GM12878 (cell line): ENCODE data around the gene AGRN. TPM values are rescaled to one million over a fixed set of nuclear protein-coding genes. Genes with fewer than 3 reads are reported as not detected.

Experiments
- KDM1A ChIP-seq: fragments of 200-600 bp; sonication (generic); IDR thresholded peaks from 2 replicates; pipeline ENCODE4 v1.6.1; 2016; ENCODE audit warnings: borderline replicate concordance
- PRDM15 ChIP-seq: fragments of 450-650 bp; formaldehyde crosslinking; IDR thresholded peaks from 2 replicates; pipeline ENCODE4 v1.4.0; 2020; ENCODE audit warnings: mild to moderate bottlenecking, moderate library complexity
- ZNF687 ChIP-seq: fragments of 450-650 bp; IDR thresholded peaks from 2 replicates; pipeline ENCODE4 v1.6.1; 2017; ENCODE audit warnings: mild to moderate bottlenecking, moderate library complexity
- polyA plus RNA-seq, 11 experiments: library from polyadenylated mRNA; depleted of rRNA in 4 of 11; unstranded in 6 of 11; stranded (reverse) in 5 of 11; fragments of >200 nt; fragmentation: Nextera tagmentation in 4 of 11; fragmentation: Illumina TruSeq in 1 of 11; extraction: Ambion mirVana in 4 of 11; extraction: Trizol in 1 of 11; gene quantifications; 1 replicate in 1 of 11; 2 replicates in 10 of 11; pipeline versions ENCODE4 v1.2.1 to v1.2.3, GENCODE V29; 2011 to 2016; ENCODE audit warnings: inconsistent platforms in 2 of 11, missing spikeins in 2 of 11, low read depth in 1 of 11
- total RNA-seq, 4 experiments: library from RNA; depleted of rRNA in 3 of 4; stranded (reverse); fragments of >200 nt in 3 of 4; fragmentation: Illumina TruSeq in 1 of 4; extraction: Trizol in 1 of 4; gene quantifications; 2 replicates each; pipeline versions ENCODE4 v1.2.1 to v1.2.3, GENCODE V29; 2013 to 2021

Gene AGRN
- total and polyA plus RNA-seq, 10 of the 15 experiments (the other 5 are each of a cell fraction or from before 2014, with no cell fraction given) = 0.02 to 41.8 (median 4.1) TPM

- TF ChIP-seq PRDM15 (CRISPR knock-in tag) (no peak), KDM1A (no peak), ZNF687 (peak; percentile 67)
Measured at GRCh38 chr1:1013105-1013921, 6.6 kb upstream of the AGRN start, which contains the start of gene ISG15 (continued).
